Astrocyte (in vitro differentiated cells and primary cell): ENCODE measurements around the gene LIF.

Experiments used
- CTCF ChIP-seq: IDR thresholded peaks from 2 replicates; pipeline ENCODE4 v1.5.1; 2011; ENCODE audit warnings: low read depth, mild to moderate bottlenecking, inconsistent platforms, low read length, moderate library complexity; ENCODE audit not compliant: insufficient read depth
- EZH2 ChIP-seq: IDR thresholded peaks from 2 replicates; pipeline ENCODE4 v1.6.1; 2012; ENCODE audit warnings: mild to moderate bottlenecking, low read length, inconsistent platforms; ENCODE audit not compliant: insufficient read depth

GRCh38 chr22:30240541-30241417 is 5.8 kb downstream of the LIF start:
- no peak for TF ChIP-seq CTCF
- no peak for TF ChIP-seq EZH2
